ENCODE data around the gene CCDC85C.

- TF ChIP-seq CTCF (IDR thresholded peaks at IDR 0.05; ENCODE audit: low read depth, low read length): no peak
- TF ChIP-seq EZH2phosphoT487 (IDR thresholded peaks at IDR 0.05; ENCODE audit: low read depth): no peak
Observed at GRCh38 chr14:99560403-99560802, 43.6 kb downstream of the CCDC85C start.
